Measurements from ENCODE around the gene GSTM2.

The GSTM2 gene

GRCh38 chr1:109667452-109668122 is at the start of gene GSTM2:
Gene GSTM2, plus strand, starts transcription at chr1:109668057. Its CDS starts 59 bp downstream, at chr1:109668116.
- peak; percentile 71 to 90 for DNase-seq (ENCODE audit: low read depth in 2 of 2)

DNA sequence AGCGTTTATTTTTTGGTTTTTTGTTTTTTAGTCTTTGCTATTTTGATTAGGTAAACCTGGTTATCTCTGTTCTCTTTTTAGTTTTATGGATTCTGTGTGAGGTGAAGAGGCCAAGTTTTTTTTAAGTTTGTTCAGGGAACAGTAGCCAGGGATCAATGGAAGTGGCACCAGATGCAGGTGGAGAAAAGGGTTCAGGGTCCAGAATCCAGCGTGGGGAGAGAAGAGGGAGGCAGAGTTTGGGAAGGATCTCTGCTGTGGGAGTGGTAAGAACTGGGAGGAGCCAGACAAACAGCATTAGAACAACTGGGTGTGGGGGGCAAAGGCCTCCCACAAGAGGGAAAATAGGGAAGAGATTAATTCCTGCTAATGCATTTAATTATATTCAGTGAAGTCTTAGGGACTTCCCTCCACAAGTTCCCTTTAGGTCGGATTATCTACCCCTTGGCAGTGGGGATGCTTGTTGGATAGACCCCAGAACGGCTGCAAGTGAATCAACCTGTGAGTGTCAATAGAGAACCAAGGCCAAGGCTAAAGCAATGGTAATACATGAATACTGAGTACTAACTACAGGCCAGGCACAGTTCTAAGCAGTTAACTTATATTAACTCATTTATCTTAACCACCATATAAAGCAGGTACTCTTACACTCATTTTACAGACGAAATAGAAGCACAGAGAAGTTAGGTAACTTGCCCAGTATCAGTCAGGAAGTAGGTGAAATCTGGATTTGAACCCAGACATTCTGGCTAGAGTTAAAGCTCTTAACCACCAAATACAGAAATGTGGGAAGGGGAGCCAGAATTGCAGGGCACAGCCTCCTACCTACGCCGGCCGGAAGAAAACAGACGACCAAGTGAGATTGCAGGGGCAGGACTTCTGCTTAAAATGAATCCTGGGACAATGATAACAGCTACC is 48.9 kb upstream of the GSTM2 start:
- no peak for DNase-seq (ENCODE audit: low read depth in 2 of 2)

DNA sequence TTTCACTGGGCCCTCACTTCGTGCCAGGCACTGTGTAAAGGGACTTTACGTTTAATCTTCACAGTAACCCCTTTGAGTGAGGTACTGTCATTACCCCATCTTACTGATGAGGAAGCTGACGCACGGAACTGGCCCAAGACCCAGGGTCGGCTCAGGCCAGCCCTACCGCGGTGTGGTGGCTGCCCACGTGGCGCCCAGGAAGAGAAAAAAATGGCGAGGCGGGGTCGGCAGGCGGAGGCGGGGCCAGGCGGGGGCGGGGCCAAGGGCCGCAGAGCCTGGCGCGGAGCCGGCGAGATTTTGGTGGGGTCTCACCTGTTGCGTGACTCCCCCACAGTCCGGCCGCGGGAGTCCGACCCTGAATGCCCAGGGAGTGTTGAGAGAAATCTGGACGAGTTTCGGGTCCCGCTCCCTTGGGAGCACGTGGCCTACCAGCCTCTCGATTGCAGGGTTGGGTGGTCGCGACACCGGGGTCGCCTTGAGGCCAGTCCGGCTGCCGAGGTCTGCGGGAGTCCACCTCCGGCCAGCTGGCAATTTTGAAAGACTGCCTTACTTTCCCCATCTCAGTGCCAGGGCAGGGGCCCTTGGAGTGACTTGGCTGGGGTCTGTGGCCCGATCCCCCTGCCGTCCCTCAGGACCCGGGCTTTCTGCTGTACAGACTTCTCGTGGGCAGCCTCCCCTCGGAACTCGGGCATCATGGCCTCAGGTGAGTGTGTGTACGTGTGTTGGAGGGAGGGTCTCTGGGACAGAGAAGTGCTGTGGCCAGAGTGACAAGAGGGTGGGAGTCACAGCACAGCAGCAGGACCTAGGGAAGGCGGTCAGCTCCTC is 48.1 kb upstream of the GSTM2 start, which contains the start of the genes AMPD2 and GNAT2:
TSS of gene AMPD2 (plus strand) at position 262 of the 825 bp plus-strand sequence. CDS start 1,339 bp downstream, outside the sequence.
TSS of gene GNAT2 (minus strand) at position 41 of the 825 bp plus-strand sequence. CDS start 6,746 bp downstream, outside the sequence.
- peak; percentile 50 to 67 for DNase-seq (ENCODE audit: low read depth in 2 of 2)

GRCh38 chr1:109620401-109620791 is 47.5 kb upstream of the GSTM2 start:
- no peak for DNase-seq (ENCODE audit: low read depth in 2 of 2)

- peak; percentile 93 to 98 for DNase-seq (ENCODE audit: low read depth in 2 of 2)
Measured at GRCh38 chr1:109620841-109621286, 47.0 kb upstream of the GSTM2 start.

DNA sequence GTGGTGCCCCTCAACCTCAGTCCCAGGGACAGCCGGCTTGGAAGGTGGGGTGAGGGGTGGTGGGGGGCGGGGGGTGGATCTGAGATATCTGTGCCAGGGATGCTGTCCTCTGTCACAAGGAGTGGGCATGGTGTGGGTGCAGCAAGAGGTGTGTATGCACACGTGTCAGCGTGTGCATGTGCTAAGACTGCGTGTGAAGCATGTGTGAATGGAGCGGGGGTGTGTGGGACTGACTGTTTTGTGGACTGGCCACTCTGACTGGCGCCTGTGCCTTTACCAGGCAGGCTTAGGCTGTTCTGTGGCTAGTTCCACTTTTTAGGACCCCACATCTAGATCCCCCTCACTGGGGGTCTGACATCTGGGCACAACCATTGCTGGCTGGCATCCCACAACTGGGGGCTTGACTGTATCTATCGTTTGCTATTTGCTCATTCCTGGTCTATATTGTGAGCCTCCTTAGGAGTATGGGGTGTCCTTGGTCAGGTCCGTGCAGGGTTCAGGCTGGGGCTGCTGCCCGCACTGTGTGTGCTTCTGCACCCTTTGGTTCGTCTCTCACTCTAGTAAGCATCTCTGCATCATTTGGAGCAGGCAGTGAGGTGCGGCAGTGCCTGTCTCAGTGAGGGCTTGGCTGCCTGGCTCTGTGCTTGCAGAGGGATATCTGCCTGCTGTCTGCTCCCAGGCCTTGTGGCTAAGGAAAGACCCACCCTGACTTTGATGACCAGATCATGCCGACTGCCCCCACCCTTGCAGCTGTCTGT is 46.3 kb upstream of the GSTM2 start:
- DNase-seq (ENCODE audit: low read depth in 2 of 2), result no peak

GRCh38 chr1:109622137-109622892 is 45.5 kb upstream of the GSTM2 start:
- DNase-seq (ENCODE audit: low read depth in 2 of 2), result no peak

- DNase-seq (ENCODE audit: low read depth in 2 of 2), result no peak
Measured at GRCh38 chr1:109622895-109623294, 45.0 kb upstream of the GSTM2 start.

DNA sequence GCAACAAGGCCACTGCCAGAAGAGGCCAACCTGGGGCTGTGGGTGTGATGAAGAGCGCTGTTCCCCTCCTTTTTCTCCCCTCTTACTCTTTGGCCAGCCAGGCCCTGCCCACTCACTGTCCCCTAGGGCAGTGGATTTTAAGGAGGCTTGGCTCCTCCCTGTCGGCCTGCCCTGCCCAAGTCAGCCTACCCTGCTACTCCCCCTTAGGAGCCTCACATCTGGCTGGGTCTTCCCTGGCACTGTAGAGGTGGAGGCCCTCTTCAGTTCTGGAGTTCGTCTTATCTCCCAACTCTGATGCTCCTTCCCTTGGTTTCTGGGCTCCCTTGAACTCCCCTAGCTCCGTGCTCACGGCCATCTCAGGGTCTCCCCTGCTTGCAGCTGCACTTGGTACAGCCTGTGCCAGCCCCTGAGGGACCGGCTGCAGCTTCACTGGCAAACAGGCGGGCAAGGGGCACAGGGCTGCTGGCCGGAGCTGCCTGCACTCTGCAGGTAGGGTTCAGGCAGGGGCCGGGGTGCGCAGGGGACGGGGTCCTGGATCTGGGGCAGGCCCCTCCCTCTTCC is 44.2 kb upstream of the GSTM2 start:
- DNase-seq (ENCODE audit: low read depth in 2 of 2), result no peak

DNA sequence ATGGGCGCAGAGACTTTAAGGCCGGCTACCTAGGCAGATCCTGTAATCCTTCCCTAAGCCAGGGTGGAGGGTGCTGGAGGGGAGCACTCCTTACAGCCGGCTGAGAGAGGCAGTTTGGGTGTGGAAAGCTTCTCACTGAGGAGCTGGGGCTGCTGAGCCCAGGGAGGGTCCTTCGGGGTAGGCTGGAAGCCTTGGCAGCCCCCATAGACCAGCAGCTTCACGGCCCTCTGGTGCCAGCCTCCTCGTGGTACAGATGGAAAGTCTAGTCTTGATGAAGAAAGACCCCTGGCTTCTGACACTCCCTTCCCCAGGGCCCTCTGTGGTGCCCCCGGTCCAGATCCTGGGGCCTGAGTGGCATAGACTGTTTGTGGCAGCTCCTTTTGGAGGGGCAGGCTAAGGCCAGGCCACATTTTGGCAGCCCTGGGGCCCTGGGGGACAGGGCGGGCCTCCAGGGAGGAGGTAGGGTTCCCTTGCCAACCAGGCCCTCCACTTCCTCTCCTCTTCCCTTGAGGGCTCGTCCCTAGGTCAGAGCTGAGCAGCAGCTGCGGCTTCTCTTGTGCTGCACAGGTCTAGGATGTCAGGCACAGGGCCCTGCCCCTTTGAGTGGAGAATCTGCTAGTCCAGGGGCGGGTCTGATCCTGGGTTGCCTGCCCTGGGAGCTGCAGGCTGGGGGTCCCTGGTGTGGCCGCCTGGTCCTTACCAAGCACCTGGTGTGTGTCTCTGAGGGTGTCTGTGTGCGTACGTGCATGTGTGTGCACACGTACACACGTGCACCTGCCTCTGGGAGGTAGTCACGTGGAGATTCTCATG is 43.5 kb upstream of the GSTM2 start:
- DNase-seq (ENCODE audit: low read depth in 2 of 2), result no peak

DNA sequence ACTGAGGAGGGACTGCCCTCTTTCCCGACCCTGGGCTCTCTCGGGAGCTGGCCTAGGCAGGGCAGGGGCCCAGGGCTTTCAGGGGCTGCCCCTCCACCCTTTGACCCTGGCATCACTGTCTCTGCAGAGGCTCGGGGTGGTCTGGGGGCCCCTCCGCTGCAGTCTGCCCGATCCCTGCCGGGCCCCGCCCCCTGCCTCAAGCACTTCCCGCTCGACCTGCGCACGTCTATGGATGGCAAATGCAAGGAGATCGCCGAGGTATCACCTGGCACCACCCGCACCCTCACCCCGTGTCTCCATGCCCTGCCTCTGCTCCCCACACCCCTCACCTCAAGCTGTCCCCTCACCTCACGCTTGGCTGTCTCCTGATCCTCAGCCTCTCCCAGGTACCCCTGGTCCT is 42.7 kb upstream of the GSTM2 start:
- DNase-seq (ENCODE audit: low read depth in 2 of 2), result no peak

GRCh38 chr1:109625601-109626560 is 42.0 kb upstream of the GSTM2 start:
- DNase-seq (ENCODE audit: low read depth in 2 of 2), result no peak

- DNase-seq (ENCODE audit: low read depth in 2 of 2), result no peak
Measured at GRCh38 chr1:109626682-109627408, 41.0 kb upstream of the GSTM2 start.

GRCh38 chr1:109627692-109628399 is 40.0 kb upstream of the GSTM2 start:
- no peak for DNase-seq (ENCODE audit: low read depth in 2 of 2)

- DNase-seq (ENCODE audit: low read depth in 2 of 2), result no peak
Measured at GRCh38 chr1:109628540-109629321, 39.1 kb upstream of the GSTM2 start.

Data from stimulated activated CD4-positive, alpha-beta T cell treated with anti-CD3 and anti-CD28 coated beads, Interleukin-15, amount 100 ng/mL, for 48 hours (primary cell).